IPS DF 4.7 (cell line): ENCODE results near the gene ASCC3.
"Not testable (repeated sequence)": the region's sequence is repeated elsewhere in the genome, so short reads cannot be mapped to it uniquely, and the experiment has no call there.

ENCODE experiments used
- DNase-seq: peaks from one replicate; pipeline ENCODE4 v3.0.0-alpha.2; 2013; ENCODE audit warnings: low spot score; ENCODE audit errors: extremely low read depth

The ASCC3 gene

GRCh38 chr6:100808638-100809275, 72.4 kb downstream of the ASCC3 start:
- no peak for DNase-seq

GRCh38 chr6:100806296-100806695, 74.8 kb downstream of the ASCC3 start:
- DNase-seq, result no peak

- DNase-seq, result no peak
Observed at GRCh38 chr6:100803264-100804045, 77.7 kb downstream of the ASCC3 start.

- DNase-seq, result no peak
Observed at GRCh38 chr6:100801036-100801435, 80.1 kb downstream of the ASCC3 start.

GRCh38 chr6:100796049-100796823, 84.9 kb downstream of the ASCC3 start:
- DNase-seq, result no peak

GRCh38 chr6:100790084-100790483, 91.0 kb downstream of the ASCC3 start:
- no peak for DNase-seq

- DNase-seq, result no peak
Observed at GRCh38 chr6:100785982-100786381, 95.1 kb downstream of the ASCC3 start.

GRCh38 chr6:100780648-100781047, 100.5 kb downstream of the ASCC3 start:
- DNase-seq, result no peak

- DNase-seq, result no peak
Observed at GRCh38 chr6:100775667-100776066, 105.5 kb downstream of the ASCC3 start.

- DNase-seq, result no peak
Observed at GRCh38 chr6:100774681-100775080, 106.4 kb downstream of the ASCC3 start.

- DNase-seq, result no peak
Observed at GRCh38 chr6:100768816-100769351, 112.2 kb downstream of the ASCC3 start.

GRCh38 chr6:100763617-100764241, 117.4 kb downstream of the ASCC3 start:
- DNase-seq, result peak; percentile 0

GRCh38 chr6:100761841-100762240, 119.3 kb downstream of the ASCC3 start:
- DNase-seq, result no peak

- DNase-seq, result not testable (repeated sequence)
Observed at GRCh38 chr6:100758386-100758785, 122.7 kb downstream of the ASCC3 start.

- DNase-seq, result no peak
Observed at GRCh38 chr6:100753421-100753820, 127.7 kb downstream of the ASCC3 start.

- DNase-seq, result no peak
Observed at GRCh38 chr6:100751590-100751989, 129.5 kb downstream of the ASCC3 start.

- no peak for DNase-seq
Observed at GRCh38 chr6:100745419-100746041, 135.6 kb downstream of the ASCC3 start.

GRCh38 chr6:100740439-100740838, 140.7 kb downstream of the ASCC3 start:
- no peak for DNase-seq

- DNase-seq, result not testable (repeated sequence)
Observed at GRCh38 chr6:100737720-100738119, 143.4 kb downstream of the ASCC3 start.

- DNase-seq, result no peak
Observed at GRCh38 chr6:100731411-100731810, 149.7 kb downstream of the ASCC3 start.
